ENCODE results near the gene GATD1.

- TF ChIP-seq EP300 (IDR thresholded peaks at IDR 0.05) (no peak), POLR2A (IDR thresholded peaks at IDR 0.05) (no peak), POLR2AphosphoS5 (IDR thresholded peaks at IDR 0.05) (no peak)
- TF ChIP-seq, protein P1, sequence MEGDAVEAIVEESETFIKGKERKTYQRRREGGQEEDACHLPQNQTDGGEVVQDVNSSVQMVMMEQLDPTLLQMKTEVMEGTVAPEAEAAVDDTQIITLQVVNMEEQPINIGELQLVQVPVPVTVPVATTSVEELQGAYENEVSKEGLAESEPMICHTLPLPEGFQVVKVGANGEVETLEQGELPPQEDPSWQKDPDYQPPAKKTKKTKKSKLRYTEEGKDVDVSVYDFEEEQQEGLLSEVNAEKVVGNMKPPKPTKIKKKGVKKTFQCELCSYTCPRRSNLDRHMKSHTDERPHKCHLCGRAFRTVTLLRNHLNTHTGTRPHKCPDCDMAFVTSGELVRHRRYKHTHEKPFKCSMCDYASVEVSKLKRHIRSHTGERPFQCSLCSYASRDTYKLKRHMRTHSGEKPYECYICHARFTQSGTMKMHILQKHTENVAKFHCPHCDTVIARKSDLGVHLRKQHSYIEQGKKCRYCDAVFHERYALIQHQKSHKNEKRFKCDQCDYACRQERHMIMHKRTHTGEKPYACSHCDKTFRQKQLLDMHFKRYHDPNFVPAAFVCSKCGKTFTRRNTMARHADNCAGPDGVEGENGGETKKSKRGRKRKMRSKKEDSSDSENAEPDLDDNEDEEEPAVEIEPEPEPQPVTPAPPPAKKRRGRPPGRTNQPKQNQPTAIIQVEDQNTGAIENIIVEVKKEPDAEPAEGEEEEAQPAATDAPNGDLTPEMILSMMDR (IDR thresholded peaks at IDR 0.05), result no peak
Measured at GRCh38 chr11:823441-824291, 46.4 kb upstream of the GATD1 start.
